IMR-90 (cell line): ENCODE results near the gene DCP2. TPM values are rescaled to one million over a fixed set of nuclear protein-coding genes. Genes with fewer than 3 reads are reported as not detected.

Experiments
- ATAC-seq: fragments of 200-7000 bp; cut with Tn5 transposase; 2 replicates; pipeline ENCODE4 v1.9.1; 2020; ENCODE audit warnings: low read depth, mild to moderate bottlenecking, moderate library complexity
- BruUV-seq: library from RNA; stranded (reverse); fragments of 400-500 nt; replicated peaks from 2 replicates; lab custom pipeline; 2021; lab: Mats Ljungman, UMichigan
- CTCF ChIA-PET: fragments of 300-600 bp; formaldehyde crosslinking; extraction: SDS; loops from one replicate; lab custom pipeline; 2021; ENCODE audit warnings: antibody characterized with exemption; lab: Yijun Ruan, JAX
- POLR2A ChIA-PET: fragments of 300-600 bp; sonication (Branson Sonifier 250); formaldehyde crosslinking; loops from one replicate; lab custom pipeline; 2022; ENCODE audit warnings: antibody characterized with exemption; ENCODE audit not compliant: unreplicated experiment; lab: Charles Lee
- DNase-seq: peaks from one replicate; pipeline ENCODE4 v3.0.0; 2013
- H2AFZ ChIP-seq: replicated peaks from 2 replicates; pipeline ENCODE3; 2013; ENCODE audit warnings: low read length, mild to moderate bottlenecking; ENCODE audit not compliant: poor library complexity
- H2AK5ac ChIP-seq: 2 replicates; pipeline ENCODE4 v1.6.1; 2013; ENCODE audit warnings: low read depth, low read length, inconsistent platforms
- H2AK9ac ChIP-seq: replicated peaks from 2 replicates; pipeline ENCODE3; 2013; ENCODE audit warnings: mild to moderate bottlenecking, low read depth, low read length, moderate library complexity; ENCODE audit not compliant: poor library complexity
- H2BK120ac ChIP-seq: 2 replicates; pipeline ENCODE4 v1.6.1; 2013; ENCODE audit warnings: low read depth, low read length, inconsistent platforms
- H2BK15ac ChIP-seq: 3 replicates; pipeline ENCODE4 v1.6.1; 2013; ENCODE audit warnings: low read depth, low read length, inconsistent platforms
- H2BK20ac ChIP-seq: 2 replicates; pipeline ENCODE4 v1.6.1; 2013; ENCODE audit warnings: low read depth, mild to moderate bottlenecking, inconsistent platforms, low read length, moderate library complexity
- H2BK5ac ChIP-seq: 2 replicates; pipeline ENCODE4 v1.6.1; 2013; ENCODE audit warnings: mild to moderate bottlenecking, low read depth, low read length, inconsistent platforms; ENCODE audit not compliant: poor library complexity, severe bottlenecking
- H3K14ac ChIP-seq: replicated peaks from 2 replicates; pipeline ENCODE4 v1.6.1; 2013; ENCODE audit warnings: low read depth, low read length, inconsistent platforms
- H3K18ac ChIP-seq: 2 replicates; pipeline ENCODE4 v1.6.1; 2013; ENCODE audit warnings: low read depth, low read length, control low read depth
- H3K23ac ChIP-seq: 2 replicates; pipeline ENCODE4 v1.6.1; 2013; ENCODE audit warnings: low read depth, low read length, inconsistent platforms
- H3K27ac ChIP-seq: 2 replicates; pipeline ENCODE4 v1.5.1; 2013; ENCODE audit warnings: mild to moderate bottlenecking, control low read depth, low read length; ENCODE audit not compliant: insufficient read depth
- H3K27me3 ChIP-seq: 2 replicates; pipeline ENCODE4 v1.6.1; 2013; ENCODE audit warnings: low read length; ENCODE audit not compliant: control insufficient read depth, insufficient read depth
- H3K36me3 ChIP-seq: 2 replicates; pipeline ENCODE4 v1.6.1; 2013; ENCODE audit warnings: low read length, mixed read lengths; ENCODE audit not compliant: control insufficient read depth, insufficient read depth
- H3K4ac ChIP-seq: 2 replicates; pipeline ENCODE4 v1.6.1; 2013; ENCODE audit warnings: low read depth, low read length, inconsistent platforms
- H3K4me1 ChIP-seq: 2 replicates; pipeline ENCODE4 v1.6.1; 2013; ENCODE audit warnings: low read length, mixed read lengths; ENCODE audit not compliant: control insufficient read depth, insufficient read depth
- H3K4me2 ChIP-seq: 2 replicates; pipeline ENCODE4 v1.6.1; 2013; ENCODE audit warnings: low read depth, mild to moderate bottlenecking, control low read depth, low read length, moderate library complexity
- H3K4me3 ChIP-seq: 2 replicates; pipeline ENCODE4 v1.5.1; 2013; ENCODE audit warnings: low read depth, mild to moderate bottlenecking, control low read depth, low read length, moderate library complexity; ENCODE audit not compliant: insufficient read depth
- H3K56ac ChIP-seq: 2 replicates; pipeline ENCODE4 v1.6.1; 2013; ENCODE audit warnings: low read length, inconsistent platforms; ENCODE audit not compliant: insufficient read depth; ENCODE audit errors: extremely low read depth
- H3K79me1 ChIP-seq, 2 experiments: 2 replicates each; pipeline ENCODE4 v1.6.1; 2013; ENCODE audit warnings: low read length in 2 of 2, inconsistent platforms in 1 of 2, low read depth in 1 of 2
- H3K9ac ChIP-seq: 2 replicates; pipeline ENCODE4 v1.6.1; 2013; ENCODE audit warnings: low read depth, low read length, control low read depth
- H3K9me1 ChIP-seq: 2 replicates; pipeline ENCODE4 v1.6.1; 2013; ENCODE audit warnings: low read length, inconsistent platforms; ENCODE audit not compliant: insufficient read depth
- H3K9me3 ChIP-seq: 2 replicates; pipeline ENCODE4 v1.6.1; 2013; ENCODE audit warnings: low read length; ENCODE audit not compliant: control insufficient read depth, insufficient read depth
- H4K20me1 ChIP-seq: 2 replicates; pipeline ENCODE4 v1.6.1; 2013; ENCODE audit warnings: low read length, inconsistent platforms; ENCODE audit not compliant: insufficient read depth
- H4K5ac ChIP-seq: 2 replicates; pipeline ENCODE4 v1.6.1; 2013; ENCODE audit warnings: mild to moderate bottlenecking, low read depth, low read length, control low read depth
- H4K8ac ChIP-seq, 2 experiments: 2 replicates each; pipeline ENCODE4 v1.6.1; 2013; ENCODE audit warnings: low read depth in 2 of 2, low read length in 2 of 2, control low read depth in 1 of 2, inconsistent platforms in 1 of 2
- H4K91ac ChIP-seq: 2 replicates; pipeline ENCODE4 v1.6.1; 2013; ENCODE audit warnings: low read depth, low read length, inconsistent platforms; ENCODE audit not compliant: insufficient read depth
- BHLHE40 ChIP-seq: fragments of 150-350 bp; IDR thresholded peaks from 2 replicates; pipeline ENCODE4 v1.6.1; 2016; ENCODE audit warnings: mild to moderate bottlenecking, low read depth, low read length
- CTCF ChIP-seq: conservative IDR thresholded peaks from 2 replicates; pipeline ENCODE4 v1.5.1; 2012; ENCODE audit warnings: mild to moderate bottlenecking, low read depth, low read length, improper control_type of control experiment
- MAFK ChIP-seq: IDR thresholded peaks from 2 replicates; pipeline ENCODE4 v1.6.1; 2012; ENCODE audit warnings: low read depth, low read length, improper control_type of control experiment
- MAZ ChIP-seq: IDR thresholded peaks from 2 replicates; pipeline ENCODE4 v1.6.1; 2012; ENCODE audit warnings: low read depth, mild to moderate bottlenecking, low read length, improper control_type of control experiment, moderate library complexity, borderline replicate concordance
- MXI1 ChIP-seq: IDR thresholded peaks from 2 replicates; pipeline ENCODE4 v1.6.1; 2012; ENCODE audit warnings: low read depth, mild to moderate bottlenecking, low read length, moderate library complexity, borderline replicate concordance
- NFE2L2 ChIP-seq: fragments of 150-350 bp; IDR thresholded peaks from 2 replicates; pipeline ENCODE4 v1.6.1; 2016; ENCODE audit warnings: low read depth, mild to moderate bottlenecking, low read length
- POLR2A ChIP-seq: IDR thresholded peaks from 2 replicates; pipeline ENCODE4 v1.6.1; 2012; ENCODE audit warnings: mild to moderate bottlenecking, low read depth, low read length
- RCOR1 ChIP-seq: IDR thresholded peaks from 2 replicates; pipeline ENCODE4 v1.6.1; 2012; ENCODE audit warnings: mild to moderate bottlenecking, low read length, improper control_type of control experiment; ENCODE audit not compliant: insufficient replicate concordance
- RFX5 ChIP-seq: IDR thresholded peaks from 2 replicates; pipeline ENCODE4 v1.8.0; 2012; ENCODE audit warnings: low read depth, mild to moderate bottlenecking, low read length, moderate library complexity
- SMC3 ChIP-seq: fragments of 150-350 bp; IDR thresholded peaks from 2 replicates; pipeline ENCODE4 v1.6.1; 2016; ENCODE audit warnings: low read depth, mild to moderate bottlenecking, antibody characterized with exemption, low read length, moderate library complexity
- USF2 ChIP-seq: fragments of 150-350 bp; IDR thresholded peaks from 2 replicates; pipeline ENCODE4 v1.6.1; 2017; ENCODE audit warnings: mild to moderate bottlenecking, antibody characterized with exemption, low read length, low read depth
- WGBS, 2 experiments: methylation state at CpG; one replicate each; pipeline versions ENCODE4 v1.1.5 to v1.1.7; 2013; ENCODE audit warnings: missing lambda C conversion rate in 2 of 2; ENCODE audit not compliant: insufficient read length in 1 of 2; ENCODE audit errors: extremely low coverage in 2 of 2; 5-methylcytosine and 5-hydroxymethylcytosine counted together
- dilution Hi-C: fragments of 300-500 bp; cut with HindIII; formaldehyde crosslinking; loops from one replicate; pipeline ENCODE4 v1.14.3; 2018; ENCODE audit warnings: low sequenced_read_pairs; ENCODE audit not compliant: unreplicated experiment
- in situ Hi-C: fragments of 300-500 bp; cut with MboI; formaldehyde crosslinking; loops from 3 replicates; pipeline ENCODE4 v1.14.3; 2019; ENCODE audit warnings: low sequenced_read_pairs, inconsistent platforms, mixed read lengths
- intact Hi-C: fragments of 100-400 bp; cut with micrococcal nuclease; formaldehyde crosslinking; loops from 2 replicates; pipeline ENCODE4 v1.10.0; 2022
- polyA plus RNA-seq, 3 experiments: library from polyadenylated mRNA; depleted of rRNA; stranded (reverse); fragments of >200 nt; gene quantifications; 2 replicates each; pipeline ENCODE4 v1.2.3, GENCODE V29; 2012; ENCODE audit warnings: low replicate concordance in 1 of 3
- total RNA-seq: library from RNA; depleted of rRNA; stranded (reverse); fragments of >200 nt; gene quantifications from 2 replicates; pipeline ENCODE4 v1.2.3, GENCODE V29; 2012

Gene DCP2
- total and polyA plus RNA-seq, 2 of the 4 experiments (the other 2 are of a cell fraction) = 6.9 to 18.6 TPM

GRCh38 chr5:113054899-113055298 lies 78.3 kb downstream of the DCP2 start:
- Histone ChIP-seq H3K18ac (no peak overlapping the region), H2AFZ (no peak overlapping the region), H2BK15ac (no peak overlapping the region), H3K9ac (no peak overlapping the region), H2AK9ac (no peak overlapping the region), H3K4me3 (no peak overlapping the region), H2AK5ac (no peak overlapping the region), H3K9me1 (peaks cover 30% of the 10 kb centered on the region), H4K5ac (no peak overlapping the region), H4K8ac (no peak overlapping the region), H3K23ac (no peak overlapping the region), H3K36me3 (peaks cover 47% of the 10 kb centered on the region; the same call in 1 of the 2 replicates), H3K4me1 (peaks cover 19% of the 10 kb centered on the region), H3K27ac (no peak overlapping the region), H3K14ac (no peak overlapping the region), H4K91ac (no peak overlapping the region; the same call in 1 of the 2 replicates), H3K27me3 (no peaks in the 10 kb centered on the region), H4K20me1 (no peaks in the 10 kb centered on the region), H3K56ac (no peak overlapping the region), H2BK20ac (no peak overlapping the region), H3K4ac (no peak overlapping the region; the same call in 1 of the 2 replicates), H2BK5ac (no peak overlapping the region), H3K79me1 (peaks cover 0 to 6% of the 10 kb centered on the region in 2 experiments; a peak in 1 of 4 replicates), H3K9me3 (no peaks in the 10 kb centered on the region), H3K4me2 (no peak overlapping the region), H2BK120ac (no peak overlapping the region)
- DNase-seq (no peak), ATAC-seq (no peak)
- no TSS peak for BruUV-seq
- in situ Hi-C loops (no loop called here), intact Hi-C loops (loop anchor here (5.0 kb wide), 1 partner anchor 147 kb away; no protein-coding TSS in a partner anchor), dilution Hi-C loops (no loop called here)
- WGBS, 2 experiments = 96% methylated on average over 4 of the region's 11 CpGs; no CpG with 5 or more reads in 1 of the 2 experiments
- CTCF ChIA-PET = no interaction called here
- POLR2A ChIA-PET = interaction anchor here (0.6 kb wide), 1 partner anchor 239 kb away, joined by 11 read pairs; no protein-coding TSS in a partner anchor
- no peak for TF ChIP-seq MXI1
- TF ChIP-seq NFE2L2 = no peak
- no peak for TF ChIP-seq RCOR1
- no peak for TF ChIP-seq BHLHE40
- TF ChIP-seq MAFK = no peak
- TF ChIP-seq RFX5 = no peak
- no peak for TF ChIP-seq USF2
- no peak for TF ChIP-seq CTCF
- TF ChIP-seq SMC3 = no peak
- no peak for TF ChIP-seq MAZ
- no peak for TF ChIP-seq POLR2A
